PC-3 (cell line): ENCODE results near the gene MAPK8IP2. TPM values are rescaled to one million over a fixed set of nuclear protein-coding genes. Genes with fewer than 3 reads are reported as not detected.
"Not testable (repeated sequence)": the region's sequence is repeated elsewhere in the genome, so short reads cannot be mapped to it uniquely, and the experiment has no call there.

Source experiments
- ATAC-seq: fragments of 200-7000 bp; cut with Tn5 transposase; 2 replicates; pipeline ENCODE4 v1.9.1; 2020; ENCODE audit warnings: mild to moderate bottlenecking, moderate library complexity
- BruUV-seq: library from RNA; stranded (reverse); fragments of 400-500 nt; replicated peaks from 2 replicates; lab custom pipeline; 2021; lab: Mats Ljungman, UMichigan
- CTCF ChIA-PET: fragments of 300-600 bp; sonication (Branson Sonifier 250); formaldehyde crosslinking; loops from one replicate; lab custom pipeline; 2022; ENCODE audit warnings: antibody characterized with exemption; lab: Charles Lee
- POLR2A ChIA-PET: fragments of 300-600 bp; sonication (Branson Sonifier 250); formaldehyde crosslinking; loops from one replicate; lab custom pipeline; 2022; ENCODE audit warnings: antibody characterized with exemption; ENCODE audit not compliant: unreplicated experiment; lab: Charles Lee
- DNase-seq: peaks from one replicate; pipeline ENCODE4 v3.0.0-alpha.2; 2015
- H2AFZ ChIP-seq: fragments of 300-600 bp; sonication (generic); 2 replicates; pipeline ENCODE4 v1.6.0; 2016; ENCODE audit warnings: antibody characterized with exemption, low read length
- H3F3A ChIP-seq: fragments of 300-600 bp; sonication (generic); one replicate; pipeline ENCODE4 v1.6.0; 2017; ENCODE audit warnings: antibody characterized with exemption, low read length, control low read depth, mild to moderate bottlenecking; ENCODE audit not compliant: unreplicated experiment
- H3K27ac ChIP-seq: fragments of 300-600 bp; sonication (generic); 2 replicates; pipeline ENCODE4 v1.5.1; 2016; ENCODE audit warnings: mild to moderate bottlenecking, low read length
- H3K27me3 ChIP-seq: fragments of 300-600 bp; sonication (generic); 2 replicates; pipeline ENCODE4 v1.6.1; 2016; ENCODE audit warnings: low read length, mixed read lengths
- H3K36me3 ChIP-seq: fragments of 300-600 bp; sonication (generic); 2 replicates; pipeline ENCODE4 v1.6.1; 2016; ENCODE audit warnings: low read depth, mixed run types, low read length, mixed read lengths
- H3K4me1 ChIP-seq: fragments of 300-600 bp; sonication (generic); 2 replicates; pipeline ENCODE4 v1.5.1; 2016; ENCODE audit warnings: low read length; ENCODE audit not compliant: insufficient read depth
- H3K4me2 ChIP-seq: fragments of 300-600 bp; sonication (generic); 2 replicates; pipeline ENCODE4 v1.6.0; 2016; ENCODE audit warnings: low read length
- H3K4me3 ChIP-seq: fragments of 300-600 bp; sonication (generic); 2 replicates; pipeline ENCODE4 v1.5.1; 2016; ENCODE audit warnings: mild to moderate bottlenecking, low read length, mixed read lengths
- H3K79me2 ChIP-seq: fragments of 300-600 bp; sonication (generic); 2 replicates; pipeline ENCODE4 v1.6.1; 2017; ENCODE audit warnings: low read length, mixed read lengths
- H3K9ac ChIP-seq: fragments of 300-600 bp; sonication (generic); 2 replicates; pipeline ENCODE4 v1.6.0; 2016; ENCODE audit warnings: mild to moderate bottlenecking, low read length
- H3K9me2 ChIP-seq: fragments of 300-600 bp; sonication (generic); replicated peaks from 2 replicates; pipeline ENCODE4 v1.6.1; 2016; ENCODE audit warnings: mixed run types, low read length, mixed read lengths
- H3K9me3 ChIP-seq: fragments of 300-600 bp; sonication (generic); 2 replicates; pipeline ENCODE4 v1.6.1; 2016; ENCODE audit warnings: low read length, mixed read lengths
- H4K20me1 ChIP-seq: fragments of 300-600 bp; sonication (generic); 2 replicates; pipeline ENCODE4 v1.6.1; 2016; ENCODE audit warnings: low read length, mixed read lengths
- EZH2 ChIP-seq: fragments of 300-600 bp; sonication (generic); IDR thresholded peaks from one replicate; pipeline ENCODE4 v1.6.1; 2017; ENCODE audit warnings: antibody characterized with exemption, mild to moderate bottlenecking, low read length; ENCODE audit not compliant: unreplicated experiment
- EZH2phosphoT487 ChIP-seq: fragments of 300-600 bp; sonication (generic); IDR thresholded peaks from 2 replicates; pipeline ENCODE4 v1.6.1; 2018; ENCODE audit warnings: mild to moderate bottlenecking, antibody characterized with exemption, low read length, borderline replicate concordance
- intact Hi-C: fragments of 100-400 bp; cut with micrococcal nuclease; formaldehyde crosslinking; loops from 2 replicates; pipeline ENCODE4 v1.9.0; 2023
- total RNA-seq: library from RNA; depleted of rRNA; stranded (reverse); fragments of >200 nt; gene quantifications from 2 replicates; pipeline ENCODE4 v1.2.3, GENCODE V29; 2014
- TF ChIP-seq, protein P1 (sequence below): fragments of 300-600 bp; sonication (generic); conservative IDR thresholded peaks from 2 replicates; pipeline ENCODE4 v1.5.1; 2017; ENCODE audit warnings: antibody characterized with exemption, low read depth, mild to moderate bottlenecking, low read length

MAPK8IP2 gene
- total RNA-seq, 1 experiment from 2014 or later, result 1.5 TPM

DNA sequence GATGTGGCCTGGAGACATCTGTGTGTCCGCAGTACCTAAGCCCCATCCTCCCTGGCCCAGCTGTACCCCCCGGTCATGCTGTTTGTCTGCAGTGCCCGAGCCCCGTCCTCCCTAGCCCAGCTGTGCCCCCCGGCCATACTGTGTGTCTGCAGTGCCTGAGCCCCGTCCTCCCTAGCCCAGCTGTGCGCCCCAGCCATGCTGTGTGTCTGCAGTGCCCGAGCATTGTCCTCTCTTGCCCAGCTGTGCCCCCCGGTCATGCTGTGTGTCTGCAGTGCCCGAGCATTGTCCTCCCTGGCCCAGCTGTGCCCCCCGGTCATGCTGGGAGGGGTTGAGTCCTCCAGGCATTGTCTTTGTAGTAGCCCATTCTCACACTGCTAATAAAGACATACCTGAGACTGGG, 35.0 kb downstream of the MAPK8IP2 start:
- no peak overlapping the region for H3K27ac ChIP-seq
- H3K9me3 ChIP-seq, result no peaks in the 10 kb centered on the region
- H3K36me3 ChIP-seq, result no peaks in the 10 kb centered on the region
- no peak for TF ChIP-seq EZH2phosphoT487
- no peak for TF ChIP-seq EZH2
- TF ChIP-seq, protein P1, sequence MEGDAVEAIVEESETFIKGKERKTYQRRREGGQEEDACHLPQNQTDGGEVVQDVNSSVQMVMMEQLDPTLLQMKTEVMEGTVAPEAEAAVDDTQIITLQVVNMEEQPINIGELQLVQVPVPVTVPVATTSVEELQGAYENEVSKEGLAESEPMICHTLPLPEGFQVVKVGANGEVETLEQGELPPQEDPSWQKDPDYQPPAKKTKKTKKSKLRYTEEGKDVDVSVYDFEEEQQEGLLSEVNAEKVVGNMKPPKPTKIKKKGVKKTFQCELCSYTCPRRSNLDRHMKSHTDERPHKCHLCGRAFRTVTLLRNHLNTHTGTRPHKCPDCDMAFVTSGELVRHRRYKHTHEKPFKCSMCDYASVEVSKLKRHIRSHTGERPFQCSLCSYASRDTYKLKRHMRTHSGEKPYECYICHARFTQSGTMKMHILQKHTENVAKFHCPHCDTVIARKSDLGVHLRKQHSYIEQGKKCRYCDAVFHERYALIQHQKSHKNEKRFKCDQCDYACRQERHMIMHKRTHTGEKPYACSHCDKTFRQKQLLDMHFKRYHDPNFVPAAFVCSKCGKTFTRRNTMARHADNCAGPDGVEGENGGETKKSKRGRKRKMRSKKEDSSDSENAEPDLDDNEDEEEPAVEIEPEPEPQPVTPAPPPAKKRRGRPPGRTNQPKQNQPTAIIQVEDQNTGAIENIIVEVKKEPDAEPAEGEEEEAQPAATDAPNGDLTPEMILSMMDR, result no peak
- H4K20me1 ChIP-seq, result no peaks in the 10 kb centered on the region
- POLR2A ChIA-PET, result no interaction called here
- intact Hi-C loops, result no loop called here
- no peak overlapping the region for H3K4me3 ChIP-seq
- H3K9ac ChIP-seq, result no peak overlapping the region
- no TSS peak for BruUV-seq
- ATAC-seq (no peak), DNase-seq (no peak)
- CTCF ChIA-PET, result no interaction called here
- H3K27me3 ChIP-seq, result no peaks in the 10 kb centered on the region
- H2AFZ ChIP-seq, result no peak overlapping the region
- no peaks in the 10 kb centered on the region for H3F3A ChIP-seq
- no peaks in the 10 kb centered on the region for H3K79me2 ChIP-seq
- no peaks in the 10 kb centered on the region for H3K4me1 ChIP-seq
- no peaks in the 10 kb centered on the region for H3K9me2 ChIP-seq
- H3K4me2 ChIP-seq, result no peak overlapping the region

DNA sequence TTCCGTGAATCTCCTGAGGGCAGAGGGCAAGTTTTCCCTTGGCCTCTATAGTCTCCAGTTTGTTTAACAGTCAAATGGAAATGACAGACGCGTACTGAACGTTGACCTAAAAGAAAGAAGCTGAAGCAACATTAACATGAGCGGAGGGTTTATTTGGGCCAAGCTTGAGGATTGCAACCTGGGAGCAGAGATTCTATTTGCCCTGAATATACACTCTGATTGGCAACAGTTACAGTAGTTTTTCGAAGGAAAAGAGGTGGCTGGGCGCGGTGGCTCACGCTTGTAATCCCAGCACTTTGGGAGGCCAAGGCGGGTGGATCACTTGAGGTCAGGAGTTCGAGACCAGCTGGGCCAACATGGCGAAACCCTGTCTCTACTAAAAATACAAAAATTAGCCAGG, 39.7 kb downstream of the MAPK8IP2 start:
- H3K27me3 ChIP-seq, result peaks cover 18% of the 10 kb centered on the region
- H3F3A ChIP-seq, H3K36me3 ChIP-seq, H3K4me3 ChIP-seq, H3K9me2 ChIP-seq, ATAC-seq, H3K9ac ChIP-seq, DNase-seq, H4K20me1 ChIP-seq, H2AFZ ChIP-seq, CTCF ChIA-PET, H3K79me2 ChIP-seq, H3K4me2 ChIP-seq, H3K4me1 ChIP-seq, BruUV-seq, H3K27ac ChIP-seq, H3K9me3 ChIP-seq, intact Hi-C loops, POLR2A ChIA-PET: not testable (repeated sequence)

DNA sequence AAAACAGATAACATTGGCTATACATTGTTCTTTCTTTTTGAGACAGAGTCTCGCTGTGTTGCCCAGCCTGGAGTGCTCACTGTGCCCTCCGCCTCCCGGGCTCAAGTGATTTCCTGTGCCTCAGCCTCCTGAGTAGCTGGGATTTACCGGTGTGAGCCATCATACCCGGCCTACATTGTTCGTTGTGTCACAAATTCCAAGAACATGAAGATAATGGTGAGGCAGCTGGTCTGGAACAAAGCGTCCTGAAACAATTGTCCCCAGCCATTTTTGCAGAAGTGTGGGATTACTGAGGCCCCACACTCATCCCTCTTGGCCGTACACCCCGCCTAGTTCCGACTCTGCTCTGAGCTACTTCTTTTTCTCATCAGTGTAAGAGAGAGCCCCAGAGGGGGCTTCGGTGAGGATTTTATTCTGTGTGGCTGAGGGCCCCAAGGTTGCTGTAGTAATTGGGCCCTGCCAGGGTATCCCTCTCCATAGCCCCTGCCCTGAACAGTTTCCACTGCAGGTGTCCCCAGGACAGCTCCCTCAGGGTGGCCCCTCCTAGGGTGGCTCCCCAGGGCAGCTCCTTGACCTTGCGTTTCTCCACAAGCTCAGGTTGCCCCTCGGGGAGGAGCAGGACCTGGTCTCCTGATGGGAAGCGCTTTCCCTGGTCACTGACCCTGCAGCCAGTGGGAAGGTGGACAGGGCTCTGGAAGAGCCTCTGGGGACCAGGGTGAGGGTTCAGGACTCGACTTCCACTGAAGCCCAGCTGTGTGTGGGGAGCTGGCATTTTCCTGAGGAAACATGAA, 40.5 kb downstream of the MAPK8IP2 start:
- Histone ChIP-seq H4K20me1 (no peaks in the 10 kb centered on the region), H3K4me3 (no peak overlapping the region), H3K9ac (no peak overlapping the region), H2AFZ (no peak overlapping the region), H3K79me2 (no peaks in the 10 kb centered on the region), H3F3A (no peaks in the 10 kb centered on the region), H3K9me2 (no peaks in the 10 kb centered on the region), H3K4me1 (no peaks in the 10 kb centered on the region), H3K9me3 (no peaks in the 10 kb centered on the region), H3K4me2 (no peak overlapping the region), H3K27ac (no peak overlapping the region), H3K27me3 (peaks cover 25% of the 10 kb centered on the region), H3K36me3 (no peaks in the 10 kb centered on the region)
- intact Hi-C loops, result no loop called here
- CTCF ChIA-PET, result no interaction called here
- TF ChIP-seq, protein P1, result no peak
- TF ChIP-seq EZH2phosphoT487 (no peak), EZH2 (no peak)
- DNase-seq (no peak), ATAC-seq (no peak)
- no TSS peak for BruUV-seq
- POLR2A ChIA-PET, result no interaction called here
